ENCODE measurements around the gene CPEB3.
"Not testable (repeated sequence)": the region's sequence is repeated elsewhere in the genome, so short reads cannot be mapped to it uniquely, and the experiment has no call there.

The CPEB3 gene

DNA sequence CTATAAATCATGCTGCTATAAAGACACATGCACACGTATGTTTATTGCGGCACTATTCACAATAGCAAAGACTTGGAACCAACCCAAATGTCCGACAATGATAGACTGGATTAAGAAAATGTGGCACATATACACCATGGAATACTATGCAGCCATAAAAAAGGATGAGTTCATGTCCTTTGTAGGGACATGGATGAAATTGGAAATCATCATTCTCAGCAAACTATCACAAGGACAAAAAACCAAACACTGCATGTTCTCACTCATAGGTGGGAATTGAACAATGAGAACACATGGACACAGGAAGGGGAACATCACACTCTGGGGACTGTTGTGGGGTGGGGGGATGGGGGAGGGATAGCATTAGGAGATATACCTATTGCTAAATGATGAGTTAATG, 149.7 kb downstream of the CPEB3 start:
- not testable (repeated sequence) for DNase-seq

DNA sequence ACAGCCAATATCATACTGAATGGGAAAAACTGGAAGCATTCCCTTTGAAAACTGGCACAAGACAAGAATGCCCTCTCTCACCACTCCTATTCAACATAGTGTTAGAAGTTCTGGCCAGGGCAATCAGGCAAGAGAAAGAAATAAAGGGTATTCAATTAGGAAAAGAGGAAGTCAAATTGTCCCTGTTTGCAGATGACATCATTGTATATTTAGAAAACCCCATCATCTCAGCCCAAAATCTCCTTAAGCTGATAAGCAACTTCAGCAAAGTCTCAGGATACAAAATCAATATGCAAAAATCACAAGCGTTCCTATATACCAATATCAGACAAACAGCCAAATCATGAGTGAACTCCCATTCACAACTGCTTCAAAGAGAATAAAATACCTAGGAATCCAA, 156.8 kb downstream of the CPEB3 start:
- DNase-seq = not testable (repeated sequence)

DNA sequence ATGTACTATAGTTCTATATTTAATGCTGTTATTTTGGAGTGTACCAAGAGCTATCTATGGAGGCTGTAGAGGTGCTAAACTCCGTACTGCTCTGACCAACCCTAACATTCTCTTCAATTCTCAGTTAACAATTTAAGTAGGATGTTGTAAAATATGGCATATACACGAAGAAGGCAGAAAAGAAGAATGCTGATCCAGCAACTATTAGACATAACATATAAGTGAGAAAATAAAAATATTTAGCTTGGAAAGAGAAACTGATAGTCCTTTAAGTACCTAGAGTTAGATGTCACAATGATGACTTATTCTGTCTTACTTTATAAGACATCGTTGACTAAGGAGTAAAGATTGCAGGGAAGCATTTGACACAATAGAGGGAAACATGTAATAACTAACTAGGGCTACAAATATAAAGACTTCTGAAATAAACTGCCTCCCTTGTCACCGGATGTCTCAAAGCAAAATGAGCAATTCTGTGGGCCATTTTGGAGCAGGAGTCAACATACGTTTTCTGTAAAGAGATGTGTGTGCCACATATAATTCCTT, 159.5 kb downstream of the CPEB3 start:
- DNase-seq = no peak

DNA sequence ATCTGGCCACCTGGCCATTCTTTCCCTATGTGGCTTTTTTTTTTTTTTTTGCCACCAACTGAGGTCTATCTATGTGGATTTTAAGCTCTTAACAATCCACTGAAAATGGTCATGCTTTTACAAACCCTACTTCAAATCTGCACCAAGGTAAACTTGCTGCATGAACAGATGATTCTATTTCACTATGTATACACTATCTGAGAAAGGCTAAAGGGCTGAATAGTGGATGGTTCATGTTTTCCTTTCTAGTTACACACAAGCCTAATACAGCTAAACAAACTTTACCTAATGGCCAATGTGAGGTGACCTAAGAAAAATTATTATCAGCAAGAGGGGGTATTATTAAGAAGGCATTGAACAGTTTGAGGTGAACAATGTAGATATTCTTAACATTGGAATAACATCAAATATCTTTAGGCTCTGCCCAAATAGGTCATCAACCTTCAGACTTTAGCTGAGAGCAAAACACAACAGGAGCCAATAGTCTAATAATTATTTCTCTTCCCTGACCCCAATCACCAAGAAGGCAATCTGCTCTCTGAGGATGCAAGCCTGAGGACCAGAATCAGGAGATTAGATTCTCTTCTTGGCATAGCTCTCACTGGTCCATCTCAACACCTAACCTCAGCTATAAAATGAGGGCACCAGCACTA, 160.1 kb downstream of the CPEB3 start:
- no peak for DNase-seq

DNA sequence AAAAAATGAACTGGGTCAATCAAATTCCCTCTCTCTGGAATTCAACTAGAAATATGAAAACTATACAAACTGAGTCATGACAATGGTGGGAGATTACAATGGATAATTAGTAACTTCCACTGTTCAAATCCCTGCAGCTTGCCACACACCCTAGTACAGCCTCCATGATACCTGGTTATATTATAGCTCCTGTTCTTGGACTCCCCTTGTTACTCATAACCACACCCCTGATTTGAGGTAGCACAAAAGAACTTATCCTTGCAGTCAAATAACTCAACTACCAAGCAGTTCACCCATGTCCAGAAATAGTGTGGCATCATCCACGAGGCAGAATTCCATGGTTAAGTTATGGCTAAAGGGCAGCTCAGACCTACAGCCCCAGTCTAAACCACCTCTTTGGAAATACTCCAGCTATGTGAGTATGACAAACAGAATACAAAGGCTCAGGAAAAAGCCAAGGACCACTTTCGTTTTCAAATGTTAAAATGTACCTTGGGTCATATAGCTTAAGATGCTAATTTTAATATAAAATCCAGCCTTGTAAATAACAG, 164.7 kb downstream of the CPEB3 start:
- DNase-seq = no peak

DNA sequence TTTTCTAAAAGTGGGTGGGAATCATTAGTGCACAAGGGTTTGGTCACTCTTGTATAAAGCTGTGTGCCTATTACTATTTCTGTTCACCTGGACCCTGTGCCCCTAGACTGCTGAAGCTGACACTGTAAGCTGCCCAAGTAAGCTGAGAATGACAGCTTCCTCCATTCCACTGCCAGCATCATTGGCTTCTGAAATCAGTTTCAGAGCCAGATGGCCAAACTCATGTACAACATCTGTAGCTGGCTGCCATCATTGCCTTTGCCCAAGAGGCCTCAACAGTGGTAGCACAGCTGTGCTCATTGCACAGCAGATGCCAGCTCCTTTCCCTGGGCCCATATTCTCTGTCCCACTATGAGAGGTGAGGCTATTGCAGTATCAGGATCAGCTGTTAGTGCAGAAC, 165.7 kb downstream of the CPEB3 start:
- DNase-seq = no peak

DNA sequence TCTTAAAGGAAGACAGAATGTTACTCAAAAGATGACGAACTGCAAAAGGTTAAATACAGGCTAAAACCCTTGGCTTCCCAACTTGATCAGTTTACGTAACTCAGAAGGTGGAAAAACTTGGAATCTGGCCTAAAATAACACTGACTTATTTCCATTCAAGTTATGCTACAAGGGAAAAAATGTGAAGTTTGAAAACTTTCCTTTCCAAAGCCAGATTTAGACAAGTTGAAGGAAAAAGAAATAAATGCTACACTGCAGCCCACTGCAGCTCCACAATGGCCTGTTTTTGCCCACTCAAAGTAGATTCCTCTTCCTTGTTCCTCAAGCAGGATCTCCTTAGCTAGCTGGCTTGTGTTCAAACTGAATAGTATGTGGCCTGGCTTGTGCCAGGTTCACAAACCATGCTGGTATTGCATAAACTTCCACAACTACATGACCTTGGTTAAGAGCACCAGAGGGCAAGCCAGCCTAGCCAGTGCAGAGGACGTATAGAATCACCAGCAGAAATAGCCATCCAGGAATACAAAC, 166.2 kb downstream of the CPEB3 start:
- DNase-seq = peak; percentile 56

DNA sequence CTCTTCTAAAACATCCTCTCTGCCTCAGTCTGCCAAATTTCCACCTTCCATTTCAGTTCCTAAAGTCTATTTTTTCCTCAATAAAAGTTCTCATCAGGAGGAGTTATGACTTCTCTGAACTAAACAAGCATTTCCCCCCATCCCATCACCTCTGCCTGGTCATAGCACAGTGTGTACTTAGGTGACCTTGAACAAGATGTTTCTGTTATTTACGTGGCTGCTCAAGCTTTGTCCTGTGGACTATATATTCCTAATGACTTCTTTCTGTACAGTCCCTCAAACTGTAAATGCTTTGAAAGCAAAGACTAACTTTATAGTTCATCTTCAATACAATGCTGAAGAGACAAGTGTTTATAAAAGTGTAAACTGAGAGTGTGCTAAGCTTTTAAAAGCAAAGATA, 166.9 kb downstream of the CPEB3 start:
- DNase-seq = no peak

DNA sequence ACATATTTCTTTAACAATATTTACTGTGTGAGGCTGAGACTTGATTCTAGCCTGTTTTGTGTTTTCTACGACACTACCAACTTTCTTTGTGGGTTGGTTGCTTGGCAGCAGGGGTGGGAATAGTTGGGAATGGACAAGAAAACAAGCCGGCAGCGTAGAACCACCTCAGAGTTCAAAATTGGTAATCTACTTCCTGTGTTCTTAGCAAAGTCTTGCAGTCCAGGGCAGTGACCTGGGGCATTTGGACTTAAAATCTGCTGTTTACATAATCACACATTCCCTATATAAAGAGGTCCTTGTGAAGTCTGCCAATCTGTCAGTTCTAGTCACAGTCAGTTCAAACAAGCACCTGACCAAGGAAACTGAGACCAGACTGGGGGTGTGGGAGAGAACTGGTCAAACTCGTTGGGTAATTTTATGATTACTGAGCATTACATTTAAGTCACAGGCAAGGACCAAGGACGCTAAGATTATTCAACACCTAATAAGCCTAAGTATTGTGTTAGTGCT, 167.9 kb downstream of the CPEB3 start:
- no peak for DNase-seq

DNA sequence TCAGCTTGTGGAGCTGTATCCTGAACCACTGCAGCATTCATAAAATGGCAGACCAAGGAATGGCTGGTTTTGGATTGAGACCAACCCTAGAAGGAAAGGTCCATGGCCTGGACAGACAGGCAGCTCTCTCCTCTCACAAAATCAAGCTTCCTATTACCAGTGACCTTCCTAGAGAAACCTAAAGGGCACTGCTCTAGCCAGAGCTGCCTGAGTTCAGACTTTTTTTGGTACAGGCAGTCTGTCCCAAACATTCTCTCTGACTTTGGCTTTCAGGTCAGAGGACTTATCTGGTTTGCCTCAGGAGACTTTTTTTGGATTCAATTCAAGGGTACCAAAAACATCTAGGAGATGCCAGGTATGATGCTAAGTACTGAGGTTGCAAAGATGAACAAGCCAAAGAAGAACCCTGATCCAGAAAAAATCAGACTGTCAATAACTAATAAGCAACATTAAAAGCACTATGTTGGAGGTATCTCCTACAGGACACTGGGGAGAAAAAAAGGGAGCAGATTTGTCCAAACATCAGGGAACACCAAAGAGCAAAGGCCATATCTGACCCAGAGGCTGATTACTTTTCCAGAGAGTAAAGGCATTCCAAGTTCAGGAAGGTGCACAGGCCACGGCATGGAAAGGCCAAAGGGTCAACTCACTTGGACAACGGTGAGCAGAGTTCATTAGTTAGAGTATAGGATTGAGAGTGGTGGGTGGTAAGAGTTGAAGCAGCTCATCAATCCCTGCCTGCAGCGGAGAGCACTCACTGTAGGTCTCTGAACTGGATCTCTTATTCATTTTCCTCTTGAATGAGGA, 169.0 kb downstream of the CPEB3 start:
- no peak for DNase-seq

DNA sequence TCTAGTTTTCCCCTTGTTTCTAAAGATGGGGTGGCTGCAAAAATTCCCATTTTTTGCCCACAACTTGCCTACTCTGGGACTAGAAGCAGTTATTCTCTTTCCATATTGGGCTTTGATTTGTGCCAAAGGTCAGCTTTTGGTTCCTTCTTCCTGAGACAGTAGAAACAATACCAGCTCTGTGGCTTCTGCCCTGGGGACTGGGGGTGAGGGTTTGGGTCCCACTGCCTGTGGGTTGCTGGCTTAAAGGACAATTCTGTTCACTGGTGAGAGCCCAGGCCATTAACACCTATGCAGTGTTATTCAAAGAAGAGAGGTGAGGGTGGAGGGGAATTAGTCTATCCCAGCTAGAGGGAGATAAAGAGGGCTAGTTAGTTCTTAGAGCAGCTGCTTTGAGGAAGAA, 171.5 kb downstream of the CPEB3 start:
- DNase-seq = no peak

DNA sequence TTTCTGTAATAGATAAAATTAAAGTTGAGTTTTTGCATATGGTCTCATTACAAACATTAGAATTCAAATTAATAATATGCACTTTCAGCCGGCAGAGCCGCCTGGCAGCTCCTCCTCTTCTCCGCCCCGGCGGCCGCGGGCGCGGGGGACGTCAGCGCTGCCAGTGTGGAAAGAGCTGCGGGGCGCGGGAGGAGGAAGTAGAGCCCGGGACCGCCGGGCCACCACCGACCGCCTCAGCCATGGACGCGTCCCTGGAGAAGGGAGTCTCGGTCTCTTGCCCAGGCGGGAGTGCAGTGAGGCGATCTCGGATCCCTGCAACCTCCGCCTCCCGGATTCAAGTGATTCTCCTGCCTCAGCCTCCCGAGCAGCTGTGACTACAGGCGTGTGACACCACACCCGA, 176.0 kb downstream of the CPEB3 start:
- not testable (repeated sequence) for DNase-seq

DNA sequence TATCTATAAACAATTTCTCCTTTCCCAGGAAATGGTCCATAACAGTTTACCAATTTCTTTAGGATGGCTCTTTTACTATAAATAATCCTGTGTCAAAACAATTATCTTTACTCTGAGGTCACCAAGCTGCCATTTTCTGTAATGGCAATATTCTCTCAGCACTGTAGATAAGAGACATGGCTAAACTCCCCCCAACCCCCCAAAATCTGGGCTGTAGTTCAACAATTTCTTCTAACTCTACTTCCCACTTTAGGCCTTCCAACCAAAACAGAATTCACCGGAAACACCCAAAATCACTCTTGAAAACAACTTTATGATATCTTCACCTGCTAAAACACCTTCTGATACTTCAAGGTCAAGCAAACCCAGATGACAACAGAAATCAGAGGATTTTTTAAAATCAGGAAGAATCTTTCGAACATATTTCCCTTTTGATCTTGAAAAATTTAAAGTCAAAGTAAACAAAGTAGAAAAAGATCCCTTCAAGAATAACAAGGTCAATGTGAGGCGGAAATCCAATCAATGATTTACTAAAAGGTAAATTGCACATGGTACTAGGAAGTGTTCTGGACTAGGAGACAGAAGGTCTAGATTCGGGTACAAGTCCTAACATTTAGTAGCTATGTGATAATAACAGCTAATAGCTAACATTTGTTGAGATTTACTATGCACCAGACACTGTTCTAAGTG, 176.8 kb downstream of the CPEB3 start:
- DNase-seq = no peak

DNA sequence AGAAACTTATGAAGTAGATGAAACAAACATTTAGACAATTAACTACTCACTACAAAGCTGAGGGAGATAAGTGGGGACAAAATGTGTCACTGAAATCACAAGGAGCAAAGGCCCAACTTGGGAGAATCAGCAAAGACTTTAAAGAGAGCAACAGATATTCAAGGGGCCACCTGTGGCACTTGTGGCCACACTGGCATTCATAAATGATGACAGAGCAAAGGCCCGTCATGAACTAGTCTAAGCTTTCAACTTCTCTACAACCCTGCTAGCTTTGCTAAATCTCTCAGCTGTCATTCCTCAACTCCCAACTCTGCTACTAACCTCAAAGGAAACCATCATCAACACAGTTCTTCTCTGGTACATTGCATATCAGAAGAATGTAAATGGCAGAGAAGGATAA, 178.4 kb downstream of the CPEB3 start:
- no peak for DNase-seq

DNA sequence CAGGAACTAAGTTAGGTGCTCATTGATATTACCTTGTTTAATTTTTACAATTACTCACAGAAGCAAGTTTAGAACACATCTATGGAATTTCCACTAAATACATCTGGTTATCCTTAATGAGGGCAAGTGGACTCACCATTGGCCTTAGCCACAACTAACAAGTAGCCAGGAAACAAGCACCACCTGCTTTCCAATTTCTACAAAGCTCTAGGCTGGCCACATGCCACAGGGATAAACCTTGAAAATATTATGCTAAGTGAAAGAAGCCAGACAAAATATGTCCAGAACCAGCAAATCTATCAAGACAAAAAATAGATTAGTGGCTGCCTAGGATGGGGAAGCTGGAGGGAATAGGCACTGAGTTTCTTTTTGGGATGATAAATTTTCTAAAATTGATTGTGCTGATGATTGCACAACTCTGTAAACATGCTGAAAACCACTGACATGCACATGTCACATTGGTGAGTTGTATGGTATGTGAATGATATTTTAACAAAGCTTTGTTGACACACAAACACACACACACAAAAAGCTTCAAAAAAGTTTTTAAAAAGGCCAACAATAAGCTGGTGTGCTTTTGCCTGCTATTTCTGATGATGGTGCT, 179.4 kb downstream of the CPEB3 start:
- no peak for DNase-seq

DNA sequence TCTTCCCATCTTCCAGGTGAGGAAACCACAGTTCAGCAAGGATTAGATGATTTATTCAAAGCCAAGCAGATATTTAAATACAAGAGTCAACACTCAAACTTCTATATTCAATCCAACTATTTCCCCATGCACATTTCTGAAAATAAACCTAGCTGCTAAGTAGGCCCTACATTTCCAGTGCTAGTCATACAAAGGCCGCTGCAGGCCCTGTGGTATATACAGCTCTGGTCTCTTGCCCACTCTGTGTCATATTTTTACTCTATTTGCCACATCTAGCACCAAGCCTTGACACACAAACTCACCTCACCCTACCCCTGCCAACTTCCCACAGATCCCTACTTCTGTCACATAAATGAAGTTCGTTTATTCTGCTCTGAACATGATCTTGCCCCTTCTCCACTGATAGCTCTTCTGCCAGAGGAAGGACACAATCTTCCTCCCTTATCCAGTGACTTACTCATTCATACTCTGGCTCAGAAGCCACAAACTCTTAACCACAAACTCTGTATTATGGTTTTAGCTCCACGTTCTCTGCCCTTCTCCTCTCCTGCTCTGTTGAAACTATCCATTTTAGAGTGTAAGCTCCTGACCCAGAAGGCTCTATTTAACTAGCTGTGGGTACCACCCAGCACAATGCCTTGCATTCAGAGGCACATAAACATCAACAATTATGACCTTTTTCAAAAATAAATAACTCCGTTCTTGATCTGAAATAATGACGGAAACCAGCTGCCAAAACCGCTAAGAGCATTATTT, 180.7 kb downstream of the CPEB3 start:
- DNase-seq = peak; percentile 52

DNA sequence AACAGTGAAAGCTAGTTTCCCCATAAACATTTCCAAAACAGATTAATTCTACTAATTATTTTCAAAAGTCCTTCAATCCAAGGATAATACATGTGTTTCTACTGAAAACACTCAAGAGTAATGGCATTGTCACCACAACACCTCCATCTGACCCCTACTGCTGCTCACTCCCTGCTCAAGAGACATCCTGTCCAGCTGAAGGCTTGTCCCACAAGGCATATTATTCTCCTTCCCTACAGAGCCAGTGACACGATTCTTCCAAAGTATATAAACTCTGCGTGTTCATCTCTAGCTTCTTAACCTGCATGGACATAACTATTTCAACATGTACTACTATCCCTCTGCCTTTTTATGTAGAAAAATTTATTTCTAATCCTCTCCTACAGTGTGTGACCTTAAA, 182.1 kb downstream of the CPEB3 start:
- DNase-seq = no peak

DNA sequence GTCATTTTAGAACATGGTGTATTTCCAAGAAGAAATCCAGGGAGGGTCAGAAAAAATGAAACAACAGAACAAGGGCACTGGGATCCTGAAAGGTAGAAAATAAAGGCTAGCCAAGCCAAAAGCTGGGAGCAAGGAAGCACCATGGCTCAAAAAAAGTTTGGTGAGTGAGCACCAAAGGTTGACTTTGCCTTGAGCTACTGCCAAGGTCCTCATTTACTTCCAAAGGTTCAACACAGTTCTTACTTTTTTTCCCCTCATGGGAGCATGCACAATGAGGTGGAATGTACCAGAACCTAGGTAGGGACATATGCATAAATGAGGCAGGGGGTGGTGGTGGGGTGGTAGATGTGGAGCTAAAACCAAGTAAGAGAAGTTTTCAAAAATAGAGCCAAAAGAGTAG, 182.8 kb downstream of the CPEB3 start:
- DNase-seq = no peak

DNA sequence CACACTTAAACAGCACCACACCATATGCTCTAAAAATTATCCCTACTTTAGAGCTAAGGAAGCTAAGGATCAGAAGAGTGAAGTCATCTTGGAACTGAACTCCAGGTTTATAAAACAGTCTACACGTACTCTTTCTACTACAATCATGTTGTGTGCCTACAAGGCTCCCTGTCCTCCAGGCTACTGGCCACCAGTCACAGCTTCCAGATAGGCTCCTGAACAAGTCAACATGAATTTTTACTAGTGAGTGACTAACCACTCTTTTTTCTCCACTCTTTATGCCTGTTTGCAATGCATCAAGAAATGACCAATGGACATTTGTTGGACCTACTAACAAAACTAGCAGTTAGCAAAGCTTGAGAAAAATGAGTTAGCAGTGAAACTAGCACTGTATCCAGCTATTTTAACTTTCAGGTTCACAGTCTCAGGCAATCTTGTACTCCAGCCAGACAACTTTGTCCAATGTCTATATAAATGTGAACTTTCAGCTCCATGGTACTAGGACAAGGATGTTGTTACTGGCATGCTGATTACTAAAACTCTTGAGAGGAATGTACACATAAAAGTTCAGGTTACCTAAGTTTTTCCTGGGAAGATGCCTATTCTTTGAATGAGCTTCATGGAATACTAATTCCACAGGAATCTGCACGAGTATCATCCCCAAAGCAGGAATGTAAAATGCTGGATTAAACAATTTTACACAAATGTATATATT, 187.3 kb downstream of the CPEB3 start:
- DNase-seq = peak; percentile 57

DNA sequence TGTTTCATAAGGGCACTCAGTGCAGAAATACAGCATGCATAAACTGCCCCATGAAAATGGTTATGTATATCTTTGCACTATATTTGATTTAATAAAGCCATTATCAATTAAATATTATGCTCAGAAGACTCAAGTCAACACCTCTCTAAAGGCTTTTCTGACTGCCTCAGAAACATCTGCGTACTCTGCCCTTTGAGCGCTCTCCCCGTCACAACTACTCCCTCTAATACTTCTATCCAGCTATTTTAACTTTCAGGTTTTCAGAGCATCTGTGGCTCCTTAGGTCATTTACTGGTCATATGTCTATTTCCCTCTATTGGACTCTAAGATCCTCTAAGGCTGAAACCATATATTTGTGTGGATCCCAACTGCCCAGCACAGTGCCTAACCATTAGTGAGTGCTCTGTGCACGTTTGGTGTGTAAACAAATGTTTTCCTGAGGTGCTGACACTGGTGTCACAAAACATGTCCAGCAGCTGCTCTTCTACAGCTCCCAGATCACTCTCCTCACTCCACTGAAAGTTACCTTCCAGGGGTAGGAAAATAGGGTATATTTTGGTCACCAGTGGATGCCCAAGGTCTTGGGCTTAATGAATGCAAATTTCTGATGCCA, 188.2 kb downstream of the CPEB3 start:
- no peak for DNase-seq
